Measurements from ENCODE around the gene VEPH1. TPM values are rescaled to one million over a fixed set of nuclear protein-coding genes. Genes with fewer than 3 reads are reported as not detected.

VEPH1 gene
- total RNA-seq, 1 experiment from 2014 or later = 7.7 TPM

DNA sequence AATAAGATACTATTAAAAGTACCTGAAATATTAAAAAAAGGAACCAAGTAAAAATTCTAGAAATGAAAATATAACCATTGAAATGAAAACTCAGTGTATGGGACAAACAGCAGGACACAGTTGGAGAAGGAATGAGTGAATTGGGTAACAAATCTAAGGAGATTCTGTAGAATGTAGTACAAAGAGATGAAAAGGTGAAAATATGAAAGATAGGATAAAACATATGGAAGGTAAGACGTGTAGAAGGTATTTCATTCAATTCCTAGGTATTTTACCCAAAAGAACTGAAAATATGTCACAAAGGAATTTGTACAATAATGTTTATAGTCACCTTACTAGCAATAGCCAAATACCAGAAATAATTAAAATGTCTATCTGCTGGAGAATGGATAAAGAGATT, 260.4 kb downstream of the VEPH1 start:
- Histone ChIP-seq H3K18ac (ENCODE audit: insufficient read length, low read depth, low read length) (no peak overlapping the region), H2AK5ac (ENCODE audit: insufficient read length, low read length) (no peak overlapping the region), H4K5ac (ENCODE audit: insufficient read length, low read depth, low read length) (no peak overlapping the region), H3K23ac (ENCODE audit: insufficient read length, low read depth, low read length) (no peak overlapping the region), H4K20me1 (ENCODE audit: control insufficient read depth, insufficient read depth, insufficient read length) (no peaks in the 10 kb centered on the region), H3K56ac (ENCODE audit: insufficient read length, low read depth, low read length) (no peak overlapping the region), H3K4me1 (ENCODE audit: insufficient read depth, low read length) (no peaks in the 10 kb centered on the region), H3K79me2 (ENCODE audit: insufficient read depth, low read length) (no peaks in the 10 kb centered on the region), H2BK5ac (ENCODE audit: insufficient read length, low read length) (no peak overlapping the region), H4K91ac (ENCODE audit: insufficient read length, low read depth, low read length) (no peak overlapping the region), H3K9ac (ENCODE audit: extremely low read depth, insufficient read length, low read length) (no peak overlapping the region), H3K27ac (ENCODE audit: insufficient read length, low read depth, low read length) (no peak overlapping the region), H2BK120ac (ENCODE audit: low read depth, low read length, poor library complexity, severe bottlenecking) (no peak overlapping the region), H3K4me2 (ENCODE audit: insufficient read depth, insufficient read length, low read length) (no peak overlapping the region), H2BK15ac (ENCODE audit: low read depth, low read length) (no peak overlapping the region), H3K27me3 (ENCODE audit: insufficient read depth, low read length) (no peaks in the 10 kb centered on the region), H2BK20ac (ENCODE audit: low read depth, low read length, poor library complexity, severe bottlenecking) (no peak overlapping the region), H3K14ac (ENCODE audit: insufficient read depth, low read length) (no peak overlapping the region), H2AFZ (ENCODE audit: low read length) (no peak overlapping the region), H3K79me1 (ENCODE audit: insufficient read depth, low read depth, low read length, poor library complexity, severe bottlenecking) (no peaks in the 10 kb centered on the region), H4K8ac (replicated peaks; ENCODE audit: insufficient read length, low read depth, low read length) (no peak overlapping the region), H3K23me2 (ENCODE audit: insufficient read length, low read depth, low read length, poor library complexity, severe bottlenecking) (no peaks in the 10 kb centered on the region), H2BK12ac (ENCODE audit: insufficient read length, low read depth, low read length) (no peak overlapping the region), H3T11ph (ENCODE audit: low read length) (no peak overlapping the region), H3K9me3 (ENCODE audit: control insufficient read depth, low read depth, low read length) (no peaks in the 10 kb centered on the region), H3K4ac (ENCODE audit: low read depth, low read length) (no peak overlapping the region)
- Mint-ChIP-seq H3K4me3 (no peak overlapping the region), H3K27me3 (ENCODE audit: low read depth) (no peaks in the 10 kb centered on the region), H3K36me3 (ENCODE audit: insufficient read depth in 1 of 3, low read depth in 3 of 3) (no peaks in the 10 kb centered on the region), H3K27ac (no peak overlapping the region), H3K9me3 (no peaks in the 10 kb centered on the region), H3K4me1 (peaks cover 0 to 6% of the 10 kb centered on the region in 2 experiments; a peak in 2 of 4 replicates)
- DNase-seq = no peak
- TF ChIP-seq, protein P1, sequence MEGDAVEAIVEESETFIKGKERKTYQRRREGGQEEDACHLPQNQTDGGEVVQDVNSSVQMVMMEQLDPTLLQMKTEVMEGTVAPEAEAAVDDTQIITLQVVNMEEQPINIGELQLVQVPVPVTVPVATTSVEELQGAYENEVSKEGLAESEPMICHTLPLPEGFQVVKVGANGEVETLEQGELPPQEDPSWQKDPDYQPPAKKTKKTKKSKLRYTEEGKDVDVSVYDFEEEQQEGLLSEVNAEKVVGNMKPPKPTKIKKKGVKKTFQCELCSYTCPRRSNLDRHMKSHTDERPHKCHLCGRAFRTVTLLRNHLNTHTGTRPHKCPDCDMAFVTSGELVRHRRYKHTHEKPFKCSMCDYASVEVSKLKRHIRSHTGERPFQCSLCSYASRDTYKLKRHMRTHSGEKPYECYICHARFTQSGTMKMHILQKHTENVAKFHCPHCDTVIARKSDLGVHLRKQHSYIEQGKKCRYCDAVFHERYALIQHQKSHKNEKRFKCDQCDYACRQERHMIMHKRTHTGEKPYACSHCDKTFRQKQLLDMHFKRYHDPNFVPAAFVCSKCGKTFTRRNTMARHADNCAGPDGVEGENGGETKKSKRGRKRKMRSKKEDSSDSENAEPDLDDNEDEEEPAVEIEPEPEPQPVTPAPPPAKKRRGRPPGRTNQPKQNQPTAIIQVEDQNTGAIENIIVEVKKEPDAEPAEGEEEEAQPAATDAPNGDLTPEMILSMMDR (conservative IDR thresholded peaks at IDR 0.05) = no peak
- no CpG with 5 or more reads among the region's 1 CpG for WGBS (ENCODE audit: extremely low coverage, insufficient read length, low lambda C conversion rate)
